ENCODE results near the gene PPAN. TPM values are rescaled to one million over a fixed set of nuclear protein-coding genes. Genes with fewer than 3 reads are reported as not detected.

Gene PPAN, protein sequence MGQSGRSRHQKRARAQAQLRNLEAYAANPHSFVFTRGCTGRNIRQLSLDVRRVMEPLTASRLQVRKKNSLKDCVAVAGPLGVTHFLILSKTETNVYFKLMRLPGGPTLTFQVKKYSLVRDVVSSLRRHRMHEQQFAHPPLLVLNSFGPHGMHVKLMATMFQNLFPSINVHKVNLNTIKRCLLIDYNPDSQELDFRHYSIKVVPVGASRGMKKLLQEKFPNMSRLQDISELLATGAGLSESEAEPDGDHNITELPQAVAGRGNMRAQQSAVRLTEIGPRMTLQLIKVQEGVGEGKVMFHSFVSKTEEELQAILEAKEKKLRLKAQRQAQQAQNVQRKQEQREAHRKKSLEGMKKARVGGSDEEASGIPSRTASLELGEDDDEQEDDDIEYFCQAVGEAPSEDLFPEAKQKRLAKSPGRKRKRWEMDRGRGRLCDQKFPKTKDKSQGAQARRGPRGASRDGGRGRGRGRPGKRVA
- 10 to 100 TPM; 25.6 to 31.1 (median 25.8) TPM for polyA plus RNA-seq (ENCODE audit: insufficient read length in 3 of 3)

DNA sequence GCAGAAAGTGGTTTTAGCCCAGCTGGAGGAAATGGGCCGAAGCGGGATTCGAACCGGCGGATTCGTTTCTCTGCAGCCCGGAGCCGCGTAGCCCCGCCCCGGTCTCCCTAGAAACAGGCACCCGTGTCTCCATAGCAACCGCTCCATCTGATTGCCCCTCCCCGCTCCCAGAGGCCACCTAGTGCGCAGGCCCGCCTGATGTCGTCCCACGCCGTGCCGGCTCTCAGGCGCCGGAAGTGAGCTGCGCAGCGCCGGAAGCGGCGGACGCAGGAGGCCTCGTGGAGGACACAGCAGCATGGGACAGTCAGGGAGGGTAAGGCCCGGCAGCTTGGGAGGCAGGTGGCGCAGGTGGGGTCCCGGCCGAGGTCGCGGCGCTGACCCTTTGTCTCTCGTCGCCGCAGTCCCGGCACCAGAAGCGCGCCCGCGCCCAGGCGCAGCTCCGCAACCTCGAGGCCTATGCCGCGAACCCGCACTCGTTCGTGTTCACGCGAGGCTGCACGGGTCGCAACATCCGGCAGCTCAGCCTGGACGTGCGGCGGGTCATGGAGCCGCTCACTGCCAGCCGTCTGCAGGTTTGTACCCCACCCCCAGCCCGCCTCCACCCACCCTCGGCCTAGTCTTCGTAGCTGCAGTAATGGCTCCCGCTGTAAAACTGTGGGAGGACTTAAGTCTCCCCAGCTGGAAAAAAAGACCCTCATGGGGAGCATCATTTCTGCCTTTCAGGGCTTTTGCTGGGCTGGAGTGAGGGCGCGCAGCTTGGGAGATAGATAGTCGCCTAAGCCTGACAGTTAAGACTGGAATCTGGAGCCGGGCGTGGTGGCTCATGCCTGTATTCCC lies at the start of gene PPAN:
PPAN (plus strand) TSS at position 263 of the 837 bp plus-strand sequence; CDS start at position 296, 33 bp downstream.
- peak; percentile 92 to 97 (median 94) for DNase-seq (ENCODE audit: low read depth in 3 of 3, low spot score in 2 of 3)

DNA sequence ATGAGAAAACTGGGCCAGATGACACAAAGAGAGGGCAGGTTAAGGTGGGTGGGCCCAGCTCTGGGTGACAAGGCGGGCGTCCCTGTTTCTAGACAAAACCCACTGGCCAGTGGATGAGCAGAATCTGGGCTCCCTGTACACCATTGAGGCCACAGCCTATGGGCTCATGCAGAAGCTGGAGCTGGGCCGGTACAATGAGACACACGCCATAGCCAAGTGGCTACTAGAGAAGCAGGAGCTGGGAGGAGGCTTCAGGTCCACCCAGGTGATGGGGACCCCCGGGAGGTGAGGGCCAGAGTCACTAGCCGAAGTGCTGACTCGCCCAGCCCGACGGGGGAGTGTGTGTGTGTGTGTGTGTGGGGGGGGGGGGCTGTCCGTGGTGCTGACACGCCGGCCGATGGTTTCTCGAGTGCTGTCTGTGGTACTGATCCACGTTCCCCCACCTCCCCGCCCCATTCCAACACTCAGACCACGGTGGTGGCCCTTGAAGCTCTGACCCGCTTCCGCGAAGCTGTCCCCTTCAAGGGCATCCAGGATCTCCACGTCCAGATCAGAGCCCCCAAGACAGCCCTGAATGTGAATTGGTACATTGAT lies 44.3 kb upstream of the PPAN start:
- no peak for DNase-seq (ENCODE audit: low read depth in 3 of 3, low spot score in 2 of 3)

DNA sequence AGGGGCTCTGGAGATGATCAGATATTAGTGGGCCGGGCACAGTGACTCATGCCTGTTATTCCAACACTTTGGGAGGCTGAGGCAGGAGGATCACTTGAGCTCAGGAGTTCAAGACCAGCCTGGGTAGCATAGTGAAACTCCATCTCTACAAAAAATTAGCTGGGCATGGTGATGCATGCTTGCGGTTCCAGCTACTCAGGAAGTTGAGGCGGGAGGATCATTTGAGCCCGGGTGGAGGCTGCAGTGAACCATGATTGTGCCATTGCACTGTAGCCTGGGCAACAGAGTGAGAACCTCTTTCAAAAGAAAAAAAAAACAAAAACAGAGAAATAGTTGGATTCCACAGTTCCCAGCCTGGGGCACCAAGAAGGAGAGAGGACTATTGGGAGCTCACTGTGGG lies 38.0 kb upstream of the PPAN start:
- no peak for DNase-seq (ENCODE audit: low read depth in 3 of 3, low spot score in 2 of 3)

DNA sequence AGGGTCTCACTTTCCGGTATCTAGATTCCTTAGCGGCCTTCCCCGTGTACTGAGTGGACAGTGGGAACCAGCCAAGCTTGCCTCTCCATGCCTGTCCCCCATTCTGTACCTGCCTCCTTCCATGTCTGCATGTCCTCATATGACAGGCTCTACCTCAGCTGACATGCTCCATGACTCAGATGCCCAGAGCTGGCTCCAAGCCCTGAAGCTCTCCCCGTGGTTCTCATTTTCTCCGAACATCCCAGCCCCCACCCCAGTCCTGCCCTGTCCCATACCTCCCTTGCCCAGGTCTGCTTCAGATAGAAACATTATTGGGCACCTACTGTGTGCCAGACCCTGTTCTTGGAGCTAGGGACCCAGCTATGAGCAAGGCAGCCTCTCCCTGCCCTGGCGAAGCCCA lies 37.1 kb upstream of the PPAN start:
- DNase-seq (ENCODE audit: low read depth in 3 of 3, low spot score in 2 of 3) = no peak

DNA sequence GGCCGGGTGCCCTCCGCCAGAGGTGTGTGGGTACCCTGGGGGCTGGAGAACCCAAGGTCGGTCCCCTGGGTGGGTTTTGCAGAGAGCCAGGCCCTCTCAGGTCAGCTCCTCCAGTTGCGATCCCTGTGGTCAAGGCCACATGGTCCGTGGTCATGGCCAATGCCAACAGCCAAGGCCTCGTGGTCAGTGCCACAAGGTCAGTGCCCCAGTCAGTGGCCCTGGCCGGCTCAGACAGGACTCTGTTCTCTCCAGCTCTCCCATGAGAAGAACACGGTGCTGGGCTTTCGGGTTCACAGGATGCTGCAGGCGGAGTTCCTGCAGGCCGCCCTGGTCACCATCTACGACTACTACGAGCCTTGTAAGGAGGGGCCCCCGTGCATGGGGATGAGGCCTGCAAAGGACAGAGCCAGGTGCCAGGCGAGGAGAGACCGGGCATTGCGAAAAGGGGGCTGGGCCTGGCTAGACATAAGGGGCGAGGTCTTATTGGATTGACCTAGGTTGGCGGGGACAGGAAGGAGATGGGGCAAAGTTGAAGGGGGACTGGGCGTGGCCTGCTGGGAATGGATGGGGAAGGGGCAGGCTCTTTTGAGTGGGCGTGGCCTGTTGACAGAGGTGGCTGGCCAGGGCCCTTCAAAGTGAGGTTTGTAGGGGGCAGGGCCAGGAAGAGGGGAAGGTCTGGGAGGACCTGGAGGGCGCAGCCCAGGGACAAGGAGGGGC lies 35.3 kb upstream of the PPAN start:
- DNase-seq (ENCODE audit: low read depth in 3 of 3, low spot score in 2 of 3) = no peak

DNA sequence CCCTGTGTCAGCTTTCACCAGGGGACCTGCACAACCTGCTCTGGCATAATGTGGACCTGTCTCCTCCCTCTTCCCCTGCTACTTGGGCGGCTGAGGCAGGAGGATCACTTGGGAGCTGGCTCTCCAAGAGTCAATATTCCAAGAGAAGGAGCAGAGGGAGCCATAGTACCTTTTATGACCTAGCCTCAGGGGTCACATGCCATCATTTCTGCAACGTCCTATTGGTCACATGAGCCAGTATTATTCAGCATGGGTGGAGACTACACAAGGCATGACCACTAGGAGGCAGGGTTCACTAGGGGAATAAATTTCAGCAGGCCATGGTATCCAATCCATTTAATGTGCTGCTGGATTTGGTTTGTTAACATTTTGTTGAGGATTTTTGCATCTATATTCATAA lies 32.0 kb upstream of the PPAN start:
- no peak for DNase-seq (ENCODE audit: low read depth in 3 of 3, low spot score in 2 of 3)

DNA sequence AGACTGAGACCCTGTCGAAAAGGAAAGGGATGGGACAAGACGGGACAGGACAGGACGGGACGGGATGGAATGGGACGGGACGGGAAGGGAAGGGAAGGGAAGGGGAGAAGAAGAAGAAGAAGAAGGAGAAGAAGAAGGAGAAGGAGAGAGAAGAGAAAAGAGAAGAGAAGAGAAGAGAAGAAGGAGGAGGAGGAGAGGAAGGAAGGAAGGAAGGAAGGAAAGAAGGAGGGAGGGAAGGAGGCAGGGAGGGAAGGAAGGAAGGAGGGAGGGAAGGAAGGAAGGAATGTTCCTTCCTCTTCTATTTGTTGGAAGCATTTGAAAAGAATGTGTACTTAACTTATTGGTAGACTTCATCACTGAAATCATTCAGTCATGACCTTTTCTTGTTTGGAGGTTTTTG lies 29.6 kb upstream of the PPAN start:
- no peak for DNase-seq (ENCODE audit: low read depth in 3 of 3, low spot score in 2 of 3)

DNA sequence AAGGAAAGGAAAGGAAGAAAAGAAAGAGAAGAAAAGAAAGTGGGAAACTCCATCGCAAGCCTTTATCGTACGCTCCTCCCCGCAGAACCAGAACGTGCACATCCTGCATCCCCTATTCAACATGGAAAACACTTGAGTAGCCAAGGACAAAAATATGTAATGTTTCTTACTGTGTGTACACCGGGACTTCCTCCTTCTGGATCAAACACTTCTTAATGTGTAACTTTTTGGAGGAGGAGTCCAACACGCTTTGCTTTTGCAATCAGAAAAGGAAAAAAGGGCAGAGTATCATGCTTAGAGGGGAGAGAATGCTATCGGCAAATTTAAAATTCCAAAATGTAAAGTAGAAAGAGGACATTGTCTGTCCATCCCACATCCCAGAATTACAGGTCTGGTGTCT lies 27.8 kb upstream of the PPAN start:
- DNase-seq (ENCODE audit: low read depth in 3 of 3, low spot score in 2 of 3) = no peak

DNA sequence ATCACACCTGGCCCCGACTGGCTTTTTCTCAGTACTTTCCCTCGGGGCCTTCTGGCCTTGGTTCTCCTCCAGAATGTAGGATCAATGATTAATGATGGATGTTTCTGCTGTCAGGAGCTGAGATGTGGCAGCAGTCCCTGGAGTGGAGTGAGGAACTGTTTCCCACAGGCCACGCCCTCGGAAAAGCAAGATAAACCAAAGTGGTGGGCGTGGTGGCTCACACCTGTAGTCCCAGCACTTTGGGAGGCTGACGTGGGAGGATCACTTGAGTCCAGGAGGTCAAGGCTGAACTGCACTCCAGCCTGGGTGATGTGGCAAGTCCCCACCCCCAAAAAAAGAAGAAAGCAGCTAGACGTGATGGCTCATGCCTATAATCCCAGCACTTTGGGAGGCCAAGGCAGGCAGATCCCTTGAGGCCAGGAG lies 27.1 kb upstream of the PPAN start:
- no peak for DNase-seq (ENCODE audit: low read depth in 3 of 3, low spot score in 2 of 3)

DNA sequence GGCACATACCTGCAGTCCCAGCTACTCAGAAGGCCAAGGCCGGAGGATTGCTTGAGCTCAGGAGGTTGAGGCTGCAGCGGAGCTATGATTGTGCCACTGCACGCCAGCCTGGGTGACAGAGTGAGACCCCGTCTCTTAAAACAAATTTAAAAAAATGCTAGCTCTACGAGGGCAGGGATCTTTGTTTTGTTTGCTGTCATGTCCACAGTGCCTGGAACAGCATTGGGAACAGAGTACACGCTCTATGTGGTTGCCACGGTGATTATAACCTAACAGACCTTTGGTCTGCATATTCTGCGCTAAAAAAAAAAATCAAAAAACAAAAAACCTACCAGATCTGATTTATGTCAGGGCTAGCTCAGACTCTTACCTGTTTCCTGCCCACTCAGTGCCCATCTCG lies 22.3 kb upstream of the PPAN start:
- no peak for DNase-seq (ENCODE audit: low read depth in 3 of 3, low spot score in 2 of 3)

DNA sequence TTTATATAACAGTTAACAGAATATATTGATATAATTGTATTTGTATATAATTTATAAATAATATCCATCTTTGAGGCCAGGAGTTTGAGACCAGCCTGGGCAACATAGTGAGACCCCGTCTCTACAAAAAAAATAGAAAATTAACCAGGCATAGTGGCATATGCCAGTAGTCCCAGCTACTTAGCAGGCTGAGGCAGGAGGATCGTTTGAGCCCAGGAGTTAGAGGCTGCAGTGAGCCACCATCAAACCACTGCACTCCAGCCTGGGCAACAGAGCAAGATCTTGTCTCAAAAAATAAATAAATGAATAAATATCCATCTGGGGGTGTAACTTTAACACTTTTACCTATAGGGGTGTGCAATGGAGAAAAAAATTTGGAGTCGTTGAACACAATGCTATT lies 21.4 kb upstream of the PPAN start:
- DNase-seq (ENCODE audit: low read depth in 3 of 3, low spot score in 2 of 3) = no peak

DNA sequence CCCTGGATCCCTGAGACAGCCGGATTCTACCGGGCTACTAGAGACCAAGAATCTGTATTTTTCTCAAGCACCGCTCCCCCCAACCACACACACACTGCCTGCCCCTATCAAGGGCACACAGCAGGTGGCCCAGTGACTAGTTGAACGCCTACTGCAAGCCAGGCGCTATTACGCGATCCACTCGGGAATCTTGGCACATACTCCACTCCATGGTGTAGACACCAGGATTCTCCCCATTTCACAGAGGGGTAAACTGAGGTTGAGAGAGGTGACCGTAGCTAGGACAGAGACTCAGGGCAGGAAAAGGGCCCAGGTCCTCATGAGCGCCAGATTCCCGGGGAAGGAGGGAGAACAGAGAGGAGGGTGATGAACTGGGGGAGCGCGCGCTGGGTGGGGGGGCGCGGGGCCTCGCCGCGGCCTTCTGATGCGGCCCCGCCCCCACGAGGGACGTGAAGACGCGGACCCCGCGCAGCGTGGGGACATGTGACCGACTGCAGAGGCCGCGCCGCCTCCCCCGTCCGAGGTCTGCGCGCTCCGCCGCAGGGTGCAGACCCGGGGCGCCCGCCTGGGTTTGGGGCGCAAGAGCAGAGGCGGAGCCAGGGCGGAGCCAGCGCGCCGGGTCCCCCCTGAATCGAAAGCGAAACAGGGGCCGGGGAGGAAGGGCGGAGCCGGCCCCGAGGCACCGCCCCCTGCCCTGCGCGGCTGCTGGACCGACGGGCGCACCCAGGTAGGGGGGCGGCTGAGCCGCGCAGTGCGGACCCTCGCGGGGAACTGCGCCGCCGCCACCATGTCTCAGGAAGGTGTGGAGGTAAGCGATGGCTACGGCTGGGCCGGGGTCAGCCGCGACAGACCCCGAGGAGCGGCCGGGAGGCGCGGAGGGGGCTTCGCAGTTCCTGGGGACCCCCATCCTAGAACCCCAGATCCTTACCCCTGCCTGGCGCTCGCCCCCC lies 20.2 kb upstream of the PPAN start, which contains the start of gene SHFL:
SHFL (plus strand) TSS at position 677 of the 950 bp plus-strand sequence; CDS start at position 788, 111 bp downstream.
- no peak for DNase-seq (ENCODE audit: low read depth in 3 of 3, low spot score in 2 of 3)

DNA sequence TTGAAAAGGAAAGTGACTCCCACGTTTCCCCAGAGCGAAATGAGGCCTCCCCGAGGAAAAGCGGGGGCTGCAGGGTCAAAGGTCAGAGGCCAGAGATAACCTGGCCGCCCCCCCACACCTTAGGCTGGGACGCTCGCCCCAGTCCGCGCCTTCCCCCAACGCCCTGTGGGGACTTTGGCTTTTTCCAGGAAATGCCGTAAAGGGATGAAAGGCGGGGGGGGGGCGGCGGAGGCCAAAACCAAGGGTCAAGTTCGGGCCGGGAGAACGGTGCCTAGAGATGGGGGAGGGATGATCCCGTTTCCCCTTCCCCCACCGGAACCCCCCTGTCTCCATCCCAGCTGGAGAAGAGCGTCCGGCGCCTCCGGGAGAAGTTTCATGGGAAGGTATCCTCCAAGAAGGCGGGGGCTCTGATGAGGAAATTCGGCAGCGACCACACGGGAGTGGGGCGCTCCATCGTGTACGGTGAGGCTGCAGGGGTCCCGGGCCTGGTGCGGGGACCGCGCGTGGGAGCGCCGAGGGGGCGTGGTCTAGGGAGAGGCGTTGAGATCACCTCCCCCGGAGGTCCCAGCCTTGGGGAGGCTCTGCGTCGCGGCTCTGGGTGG lies 19.5 kb upstream of the PPAN start:
- no peak for DNase-seq (ENCODE audit: low read depth in 3 of 3, low spot score in 2 of 3)

DNA sequence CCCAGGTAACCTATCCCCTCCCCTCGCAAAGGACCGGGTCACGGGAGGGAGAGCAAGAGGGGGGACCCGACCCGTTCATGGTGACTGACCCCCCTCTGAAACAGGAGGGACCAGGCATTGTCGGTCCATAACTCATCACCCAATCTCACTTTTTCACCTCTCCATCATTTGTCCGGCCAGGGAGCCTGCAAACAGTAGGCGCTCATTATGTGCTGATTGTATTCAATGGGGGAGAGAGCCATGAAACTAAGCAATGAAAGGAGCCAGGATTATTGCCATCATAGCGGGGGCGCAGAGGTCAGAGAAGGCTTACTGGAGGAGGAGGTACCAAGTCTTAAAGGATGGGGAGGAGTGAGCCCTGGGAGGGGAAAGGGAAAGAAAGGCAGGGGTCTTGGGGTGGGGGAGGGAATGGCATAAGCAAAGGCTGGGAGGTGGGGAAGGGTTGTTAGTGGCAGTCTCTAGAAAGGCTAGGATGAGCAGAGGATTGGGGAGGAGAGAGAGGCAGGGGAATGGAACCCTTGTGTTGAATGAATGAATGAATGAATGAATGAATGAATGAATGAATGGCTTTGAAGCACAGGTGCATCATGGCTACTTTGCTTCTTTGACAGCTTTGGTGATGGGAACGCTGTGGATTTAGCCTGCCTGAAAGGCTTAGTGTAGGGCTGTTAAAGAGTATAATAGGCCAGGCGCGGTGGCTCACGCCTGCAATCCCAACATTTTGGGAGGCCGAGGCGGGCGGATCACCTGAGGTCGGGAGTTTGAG lies 18.7 kb upstream of the PPAN start:
- no peak for DNase-seq (ENCODE audit: low read depth in 3 of 3, low spot score in 2 of 3)

DNA sequence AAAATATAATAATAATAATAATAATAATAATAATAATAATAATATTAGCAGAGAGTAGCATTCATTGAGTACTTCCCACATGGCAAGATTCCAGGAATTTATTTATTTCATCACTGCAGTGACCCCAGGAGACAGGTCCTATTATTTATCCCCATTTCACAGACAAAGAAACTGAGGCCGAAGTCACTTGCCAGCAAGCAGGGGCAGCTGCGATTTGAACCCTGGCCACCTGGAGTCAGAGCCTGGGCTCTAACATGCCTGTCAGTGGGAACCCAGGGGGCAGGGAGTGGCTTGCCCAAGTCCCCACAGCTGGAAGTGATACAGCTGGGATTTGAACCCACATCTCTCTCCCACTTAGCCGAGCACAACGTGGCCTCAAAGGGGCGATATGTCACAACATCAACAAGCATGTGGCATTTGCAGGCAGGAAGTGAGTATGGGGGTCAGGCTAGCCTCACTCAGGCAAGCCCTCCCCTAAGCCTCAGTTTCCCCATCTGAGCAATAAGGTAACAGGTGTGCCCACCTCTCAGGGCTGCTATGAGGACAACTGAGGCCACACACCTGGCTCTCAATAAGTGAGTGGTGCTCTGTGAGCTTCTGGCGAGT lies 17.1 kb upstream of the PPAN start:
- DNase-seq (ENCODE audit: low read depth in 3 of 3, low spot score in 2 of 3) = no peak

DNA sequence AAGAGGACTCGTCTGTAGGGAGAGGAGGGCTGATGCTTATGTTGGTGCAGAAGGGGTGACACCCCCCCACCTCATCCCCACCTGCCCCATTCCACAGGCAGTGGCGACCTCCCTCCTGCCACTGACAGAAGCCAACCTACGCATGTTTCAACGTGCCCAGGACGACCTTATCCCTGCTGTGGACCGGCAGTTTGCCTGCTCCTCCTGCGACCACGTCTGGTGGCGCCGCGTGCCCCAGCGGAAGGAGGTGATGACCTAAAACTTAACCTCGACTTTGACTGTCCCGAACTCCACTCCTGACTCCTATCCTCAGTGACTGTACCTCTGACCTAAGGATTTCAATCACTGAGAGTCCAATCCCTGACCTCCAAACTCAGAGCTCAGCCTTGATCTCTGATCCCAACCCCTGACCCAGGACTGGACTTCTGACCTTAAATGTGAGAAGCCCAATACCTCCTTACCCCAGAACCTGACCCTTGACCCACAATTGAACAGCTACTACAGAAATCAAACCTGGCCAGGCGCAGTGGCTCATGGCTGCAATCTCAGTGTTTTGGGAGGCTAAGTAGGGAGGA lies 16.3 kb upstream of the PPAN start:
- DNase-seq (ENCODE audit: low read depth in 3 of 3, low spot score in 2 of 3) = no peak

DNA sequence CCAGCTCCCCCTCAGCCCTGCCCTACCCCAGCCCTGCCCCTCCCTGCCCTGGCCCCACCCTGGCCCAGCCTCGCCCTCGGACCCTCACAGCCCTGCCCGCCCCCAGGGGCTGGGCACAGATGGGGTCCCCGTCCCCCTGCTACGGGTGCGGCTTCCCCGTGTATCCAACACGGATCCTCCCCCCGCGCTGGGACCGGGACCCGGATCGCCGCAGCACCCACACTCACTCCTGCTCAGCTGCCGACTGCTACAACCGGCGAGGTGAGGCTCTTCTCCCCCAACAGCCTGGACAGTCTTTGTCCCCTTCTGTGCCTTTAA lies 14.8 kb upstream of the PPAN start:
- no peak for DNase-seq (ENCODE audit: low read depth in 3 of 3, low spot score in 2 of 3)
